Measurements from ENCODE around the gene PHF3.
"Not testable (repeated sequence)": the region's sequence is repeated elsewhere in the genome, so short reads cannot be mapped to it uniquely, and the experiment has no call there.

The PHF3 gene

DNA sequence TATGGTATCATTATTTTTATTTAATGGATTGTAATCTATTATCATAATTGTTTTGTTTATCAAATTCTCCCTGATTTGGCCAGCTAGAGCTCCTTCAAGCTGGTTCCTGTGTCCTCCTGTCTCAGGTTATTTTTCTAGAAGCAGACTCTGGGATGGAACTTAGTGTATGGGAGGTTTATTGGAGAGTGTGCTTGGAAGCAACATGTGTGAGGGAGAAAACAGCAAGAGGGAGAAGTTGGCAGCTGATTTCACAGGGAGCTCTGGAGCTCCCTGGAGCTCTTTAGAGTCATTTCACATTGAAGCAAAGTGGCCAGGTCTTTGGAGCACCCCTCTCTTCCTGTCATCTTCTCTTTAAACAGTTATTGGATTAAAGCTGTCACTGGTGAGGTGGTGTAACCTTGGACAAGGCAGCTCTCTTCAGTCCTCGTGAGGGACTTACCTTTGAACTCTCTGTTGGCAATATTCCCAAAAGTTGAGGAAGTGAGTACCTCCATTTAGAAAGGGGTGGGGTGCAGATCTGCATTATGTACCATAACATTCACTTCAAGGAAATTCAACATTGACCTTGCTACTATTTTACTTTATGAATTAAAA lies 103.6 kb downstream of the PHF3 start:
- H3K9me3 ChIP-seq (ENCODE audit: control insufficient read depth, insufficient read depth, low read depth, low read length), result no peaks in the 10 kb centered on the region
- H3K36me3 ChIP-seq (ENCODE audit: control insufficient read depth, insufficient read depth, low read length), result no peaks in the 10 kb centered on the region
- no peaks in the 10 kb centered on the region for H3K4me1 ChIP-seq (ENCODE audit: control insufficient read depth, insufficient read depth, low read length)
- no peak overlapping the region for H3K9ac ChIP-seq (ENCODE audit: low read length)
- no peak overlapping the region for H3K27ac ChIP-seq (ENCODE audit: low read depth, low read length)
- no peak overlapping the region for H3K4me3 ChIP-seq (ENCODE audit: low read depth, low read length)
- no peaks in the 10 kb centered on the region for H3K27me3 ChIP-seq (ENCODE audit: control insufficient read depth, insufficient read depth, low read length)

GRCh38 chr6:63740709-63741108 lies 105.1 kb downstream of the PHF3 start:
- no peaks in the 10 kb centered on the region for H3K36me3 ChIP-seq (ENCODE audit: control insufficient read depth, insufficient read depth, low read length)
- H3K9ac ChIP-seq (ENCODE audit: low read length), result no peak overlapping the region
- H3K27me3 ChIP-seq (ENCODE audit: control insufficient read depth, insufficient read depth, low read length), result no peaks in the 10 kb centered on the region
- H3K4me1 ChIP-seq (ENCODE audit: control insufficient read depth, insufficient read depth, low read length), result no peaks in the 10 kb centered on the region
- H3K27ac ChIP-seq (ENCODE audit: low read depth, low read length), result no peak overlapping the region
- no peaks in the 10 kb centered on the region for H3K9me3 ChIP-seq (ENCODE audit: control insufficient read depth, insufficient read depth, low read depth, low read length)
- no peak overlapping the region for H3K4me3 ChIP-seq (ENCODE audit: low read depth, low read length)

- H3K36me3 ChIP-seq (ENCODE audit: control insufficient read depth, insufficient read depth, low read length), result no peaks in the 10 kb centered on the region
Measured at GRCh38 chr6:63742060-63742459, 106.5 kb downstream of the PHF3 start.

GRCh38 chr6:63743691-63744090 lies 108.1 kb downstream of the PHF3 start:
- Histone ChIP-seq H3K27me3 (ENCODE audit: control insufficient read depth, insufficient read depth, low read length) (no peaks in the 10 kb centered on the region), H3K4me3 (ENCODE audit: low read depth, low read length) (no peak overlapping the region), H3K9ac (ENCODE audit: low read length) (no peak overlapping the region), H3K27ac (ENCODE audit: low read depth, low read length) (no peak overlapping the region), H3K36me3 (ENCODE audit: control insufficient read depth, insufficient read depth, low read length) (no peaks in the 10 kb centered on the region), H3K9me3 (ENCODE audit: control insufficient read depth, insufficient read depth, low read depth, low read length) (no peaks in the 10 kb centered on the region), H3K4me1 (ENCODE audit: control insufficient read depth, insufficient read depth, low read length) (no peaks in the 10 kb centered on the region)

More at GRCh38 chr6:63742060-63742459, 106.5 kb downstream of the PHF3 start:
- no peak overlapping the region for H3K9ac ChIP-seq (ENCODE audit: low read length)
- no peaks in the 10 kb centered on the region for H3K4me1 ChIP-seq (ENCODE audit: control insufficient read depth, insufficient read depth, low read length)
- no peak overlapping the region for H3K4me3 ChIP-seq (ENCODE audit: low read depth, low read length)
- no peak overlapping the region for H3K27ac ChIP-seq (ENCODE audit: low read depth, low read length)
- H3K27me3 ChIP-seq (ENCODE audit: control insufficient read depth, insufficient read depth, low read length), result no peaks in the 10 kb centered on the region
- no peaks in the 10 kb centered on the region for H3K9me3 ChIP-seq (ENCODE audit: control insufficient read depth, insufficient read depth, low read depth, low read length)

GRCh38 chr6:63744810-63745209 lies 109.2 kb downstream of the PHF3 start:
- Histone ChIP-seq H3K9ac (ENCODE audit: low read length) (no peak overlapping the region), H3K27ac (ENCODE audit: low read depth, low read length) (no peak overlapping the region), H3K27me3 (ENCODE audit: control insufficient read depth, insufficient read depth, low read length) (no peaks in the 10 kb centered on the region), H3K36me3 (ENCODE audit: control insufficient read depth, insufficient read depth, low read length) (no peaks in the 10 kb centered on the region), H3K4me3 (ENCODE audit: low read depth, low read length) (no peak overlapping the region), H3K9me3 (ENCODE audit: control insufficient read depth, insufficient read depth, low read depth, low read length) (no peaks in the 10 kb centered on the region), H3K4me1 (ENCODE audit: control insufficient read depth, insufficient read depth, low read length) (no peaks in the 10 kb centered on the region)

- no peaks in the 10 kb centered on the region for H3K9me3 ChIP-seq (ENCODE audit: control insufficient read depth, insufficient read depth, low read depth, low read length)
- H3K4me1 ChIP-seq (ENCODE audit: control insufficient read depth, insufficient read depth, low read length), result no peaks in the 10 kb centered on the region
- H3K27ac ChIP-seq (ENCODE audit: low read depth, low read length), result no peak overlapping the region
- H3K4me3 ChIP-seq (ENCODE audit: low read depth, low read length), result no peak overlapping the region
- H3K9ac ChIP-seq (ENCODE audit: low read length), result no peak overlapping the region
- H3K27me3 ChIP-seq (ENCODE audit: control insufficient read depth, insufficient read depth, low read length), result no peaks in the 10 kb centered on the region
- H3K36me3 ChIP-seq (ENCODE audit: control insufficient read depth, insufficient read depth, low read length), result no peaks in the 10 kb centered on the region
Measured at GRCh38 chr6:63745784-63746183, 110.2 kb downstream of the PHF3 start.

GRCh38 chr6:63750400-63750799 lies 114.8 kb downstream of the PHF3 start:
- no peaks in the 10 kb centered on the region for H3K4me1 ChIP-seq (ENCODE audit: control insufficient read depth, insufficient read depth, low read length)
- H3K9ac ChIP-seq (ENCODE audit: low read length), result no peak overlapping the region
- H3K4me3 ChIP-seq (ENCODE audit: low read depth, low read length), result no peak overlapping the region
- no peaks in the 10 kb centered on the region for H3K36me3 ChIP-seq (ENCODE audit: control insufficient read depth, insufficient read depth, low read length)
- no peaks in the 10 kb centered on the region for H3K9me3 ChIP-seq (ENCODE audit: control insufficient read depth, insufficient read depth, low read depth, low read length)
- no peaks in the 10 kb centered on the region for H3K27me3 ChIP-seq (ENCODE audit: control insufficient read depth, insufficient read depth, low read length)
- no peak overlapping the region for H3K27ac ChIP-seq (ENCODE audit: low read depth, low read length)

DNA sequence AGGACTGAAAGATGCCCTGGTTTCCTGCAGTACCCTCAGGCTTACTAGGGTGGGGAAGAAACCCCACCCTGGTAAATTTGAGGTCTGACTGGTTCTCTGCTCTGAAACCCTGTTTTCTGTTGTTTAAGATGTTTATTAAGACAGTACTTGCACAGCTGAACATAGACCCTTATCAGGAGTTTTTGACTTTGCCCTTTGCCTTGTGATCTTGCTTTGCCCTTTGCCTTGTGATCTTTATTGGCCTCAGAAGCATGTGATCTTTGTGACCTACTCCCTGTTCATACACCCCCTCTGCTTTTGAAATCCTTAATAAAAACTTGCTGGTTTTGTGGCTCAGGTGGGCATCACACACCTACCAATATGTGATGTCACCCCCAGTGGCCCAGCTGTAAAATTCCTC lies 121.7 kb downstream of the PHF3 start:
- not testable (repeated sequence) for H3K36me3 ChIP-seq (ENCODE audit: control insufficient read depth, insufficient read depth, low read length); H3K4me3 ChIP-seq (ENCODE audit: low read depth, low read length); H3K9ac ChIP-seq (ENCODE audit: low read length); H3K27me3 ChIP-seq (ENCODE audit: control insufficient read depth, insufficient read depth, low read length); H3K27ac ChIP-seq (ENCODE audit: low read depth, low read length); H3K9me3 ChIP-seq (ENCODE audit: control insufficient read depth, insufficient read depth, low read depth, low read length); H3K4me1 ChIP-seq (ENCODE audit: control insufficient read depth, insufficient read depth, low read length)

DNA sequence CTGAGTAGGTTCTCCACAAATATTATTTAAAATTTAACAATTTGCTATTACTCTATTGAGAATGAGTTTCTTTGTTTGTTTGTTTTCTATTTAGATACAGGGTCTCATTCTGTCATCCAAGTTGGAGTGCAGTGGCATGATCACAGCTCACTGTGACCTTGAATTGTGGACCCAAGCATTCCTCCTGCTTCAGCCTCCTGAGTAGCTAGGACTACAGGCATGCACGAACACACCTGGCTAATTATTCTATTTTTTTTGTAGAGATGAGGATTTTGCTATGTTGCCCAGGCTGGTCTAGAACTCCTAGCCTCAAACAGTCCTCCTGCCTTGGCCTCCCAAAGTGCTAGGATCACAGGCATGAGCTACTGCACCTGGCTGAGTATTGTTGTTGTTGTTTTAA lies 122.2 kb downstream of the PHF3 start:
- Histone ChIP-seq H3K4me3 (ENCODE audit: low read depth, low read length) (no peak overlapping the region), H3K9me3 (ENCODE audit: control insufficient read depth, insufficient read depth, low read depth, low read length) (peaks cover 9% of the 10 kb centered on the region), H3K36me3 (ENCODE audit: control insufficient read depth, insufficient read depth, low read length) (no peaks in the 10 kb centered on the region), H3K9ac (ENCODE audit: low read length) (no peak overlapping the region), H3K4me1 (ENCODE audit: control insufficient read depth, insufficient read depth, low read length) (no peaks in the 10 kb centered on the region), H3K27me3 (ENCODE audit: control insufficient read depth, insufficient read depth, low read length) (no peaks in the 10 kb centered on the region), H3K27ac (ENCODE audit: low read depth, low read length) (no peak overlapping the region)

DNA sequence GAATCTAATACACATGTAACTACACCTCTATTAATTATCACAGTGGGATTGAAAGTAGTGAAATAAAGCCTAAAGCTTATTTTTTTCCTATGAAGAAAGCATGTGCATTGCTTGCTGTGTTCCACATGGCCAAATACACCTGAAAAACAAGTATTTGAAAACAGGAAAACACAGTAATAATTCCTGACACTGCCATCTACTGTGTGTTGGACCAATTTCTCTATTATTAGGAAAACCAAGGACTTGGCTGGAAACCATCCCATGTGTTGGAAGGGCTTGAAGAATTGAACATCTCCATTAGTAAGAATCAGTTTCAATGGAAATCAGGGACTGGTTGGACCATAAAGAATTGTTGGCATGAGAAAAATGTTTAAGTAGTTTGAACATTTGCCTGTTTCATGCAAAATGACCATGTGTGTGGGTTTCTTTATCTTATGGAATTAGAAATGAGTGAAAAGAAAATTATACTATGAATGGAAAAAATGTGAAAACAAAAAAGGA lies 124.1 kb downstream of the PHF3 start:
- Histone ChIP-seq H3K36me3 (ENCODE audit: control insufficient read depth, insufficient read depth, low read length) (no peaks in the 10 kb centered on the region), H3K27me3 (ENCODE audit: control insufficient read depth, insufficient read depth, low read length) (no peaks in the 10 kb centered on the region), H3K27ac (ENCODE audit: low read depth, low read length) (no peak overlapping the region), H3K4me3 (ENCODE audit: low read depth, low read length) (no peak overlapping the region), H3K9me3 (ENCODE audit: control insufficient read depth, insufficient read depth, low read depth, low read length) (peaks cover 9% of the 10 kb centered on the region), H3K9ac (ENCODE audit: low read length) (no peak overlapping the region), H3K4me1 (ENCODE audit: control insufficient read depth, insufficient read depth, low read length) (no peaks in the 10 kb centered on the region)

DNA sequence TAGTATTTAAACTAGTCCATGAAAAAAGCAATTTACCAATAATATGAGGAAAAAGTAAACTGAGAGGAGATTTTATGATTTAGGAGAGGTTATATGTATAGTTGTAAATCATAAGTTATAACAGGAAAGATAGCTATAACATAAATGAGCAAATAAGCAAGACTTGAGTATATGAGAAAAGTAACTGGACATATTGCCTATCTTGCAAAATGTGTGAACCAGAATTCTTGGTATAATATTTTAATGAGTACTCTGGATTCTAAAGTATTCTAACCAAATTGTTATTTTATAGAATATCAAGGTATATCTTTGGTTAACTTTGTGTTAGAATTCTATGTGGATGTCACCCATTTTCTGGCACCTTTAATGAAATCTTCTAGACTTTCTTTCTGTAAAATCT lies 124.6 kb downstream of the PHF3 start:
- H3K27ac ChIP-seq (ENCODE audit: low read depth, low read length), result no peak overlapping the region
- no peaks in the 10 kb centered on the region for H3K27me3 ChIP-seq (ENCODE audit: control insufficient read depth, insufficient read depth, low read length)
- peaks cover 9% of the 10 kb centered on the region for H3K9me3 ChIP-seq (ENCODE audit: control insufficient read depth, insufficient read depth, low read depth, low read length)
- H3K9ac ChIP-seq (ENCODE audit: low read length), result no peak overlapping the region
- H3K4me1 ChIP-seq (ENCODE audit: control insufficient read depth, insufficient read depth, low read length), result no peaks in the 10 kb centered on the region
- H3K36me3 ChIP-seq (ENCODE audit: control insufficient read depth, insufficient read depth, low read length), result no peaks in the 10 kb centered on the region
- H3K4me3 ChIP-seq (ENCODE audit: low read depth, low read length), result no peak overlapping the region
